ENCODE results near the gene PICALM.
"Not testable (repeated sequence)": the region's sequence is repeated elsewhere in the genome, so short reads cannot be mapped to it uniquely, and the experiment has no call there.

The PICALM gene

GRCh38 chr11:86068951-86069407 lies at the start of gene PICALM:
PICALM (minus strand) TSS chr11:86069084; CDS start chr11:86068780, 304 bp downstream.
- in situ Hi-C loops (cut with MboI; ENCODE audit: low sequenced_read_pairs): no loop called here

- in situ Hi-C loops (cut with MboI; ENCODE audit: low sequenced_read_pairs): no loop called here
Observed at GRCh38 chr11:86118253-86118652, 49.4 kb upstream of the PICALM start.

- in situ Hi-C loops (cut with MboI; ENCODE audit: low sequenced_read_pairs): no loop called here
Observed at GRCh38 chr11:86117712-86118063, 48.8 kb upstream of the PICALM start.

GRCh38 chr11:86117001-86117711 lies 48.3 kb upstream of the PICALM start:
- in situ Hi-C loops (cut with MboI; ENCODE audit: low sequenced_read_pairs): no loop called here

GRCh38 chr11:86116386-86116726 lies 47.5 kb upstream of the PICALM start:
- in situ Hi-C loops (cut with MboI; ENCODE audit: low sequenced_read_pairs): no loop called here

- in situ Hi-C loops (cut with MboI; ENCODE audit: low sequenced_read_pairs): no loop called here
Observed at GRCh38 chr11:86115542-86116385, 46.9 kb upstream of the PICALM start.

GRCh38 chr11:86108890-86109638 lies 40.2 kb upstream of the PICALM start:
- in situ Hi-C loops (cut with MboI; ENCODE audit: low sequenced_read_pairs): no loop called here

GRCh38 chr11:86108191-86108590 lies 39.3 kb upstream of the PICALM start:
- in situ Hi-C loops (cut with MboI; ENCODE audit: low sequenced_read_pairs): no loop called here

- in situ Hi-C loops (cut with MboI; ENCODE audit: low sequenced_read_pairs): no loop called here
Observed at GRCh38 chr11:86106916-86107315, 38.0 kb upstream of the PICALM start.

- in situ Hi-C loops (cut with MboI; ENCODE audit: low sequenced_read_pairs): not testable (repeated sequence)
Observed at GRCh38 chr11:86106031-86106430, 37.1 kb upstream of the PICALM start.

- in situ Hi-C loops (cut with MboI; ENCODE audit: low sequenced_read_pairs): not testable (repeated sequence)
Observed at GRCh38 chr11:86105601-86106000, 36.7 kb upstream of the PICALM start.

- in situ Hi-C loops (cut with MboI; ENCODE audit: low sequenced_read_pairs): no loop called here
Observed at GRCh38 chr11:86103808-86104207, 34.9 kb upstream of the PICALM start.

GRCh38 chr11:86101941-86102407 lies 33.1 kb upstream of the PICALM start:
- in situ Hi-C loops (cut with MboI; ENCODE audit: low sequenced_read_pairs): no loop called here

GRCh38 chr11:86101493-86101892 lies 32.6 kb upstream of the PICALM start:
- in situ Hi-C loops (cut with MboI; ENCODE audit: low sequenced_read_pairs): no loop called here

- in situ Hi-C loops (cut with MboI; ENCODE audit: low sequenced_read_pairs): no loop called here
Observed at GRCh38 chr11:86099874-86100273, 31.0 kb upstream of the PICALM start.

GRCh38 chr11:86097980-86098379 lies 29.1 kb upstream of the PICALM start:
- in situ Hi-C loops (cut with MboI; ENCODE audit: low sequenced_read_pairs): no loop called here

GRCh38 chr11:86091566-86091965 lies 22.7 kb upstream of the PICALM start:
- in situ Hi-C loops (cut with MboI; ENCODE audit: low sequenced_read_pairs): no loop called here

GRCh38 chr11:86091086-86091485 lies 22.2 kb upstream of the PICALM start:
- in situ Hi-C loops (cut with MboI; ENCODE audit: low sequenced_read_pairs): no loop called here

- in situ Hi-C loops (cut with MboI; ENCODE audit: low sequenced_read_pairs): no loop called here
Observed at GRCh38 chr11:86089659-86090058, 20.8 kb upstream of the PICALM start.

- in situ Hi-C loops (cut with MboI; ENCODE audit: low sequenced_read_pairs): not testable (repeated sequence)
Observed at GRCh38 chr11:86087688-86088087, 18.8 kb upstream of the PICALM start.

GRCh38 chr11:86087256-86087655 lies 18.4 kb upstream of the PICALM start:
- in situ Hi-C loops (cut with MboI; ENCODE audit: low sequenced_read_pairs): no loop called here

Data from HL-60/S4 treated with phorbol 12-myristate 13-acetate at 8.2 ng/mL for 4 days and 3 days (cell line).